Spleen (tissue), 7 donors: Measurements from ENCODE around the gene OBP2A.

Source experiments
- CTCF ChIP-seq, 11 experiments: fragments of 200-600 bp in 7 of 11; fragments of 450-650 bp in 4 of 11; sonication (generic) in 4 of 11; IDR thresholded peaks in 8 of 11; conservative IDR thresholded peaks in 3 of 11; 1 replicate in 7 of 11; 2 replicates in 4 of 11; pipeline versions ENCODE4 v1.4.0 to v1.8.0; 2016 to 2021; ENCODE audit warnings: antibody characterized with exemption in 11 of 11, inconsistent platforms in 4 of 11, mild to moderate bottlenecking in 1 of 11
- POLR2AphosphoS5 ChIP-seq, 3 donors: sonication (generic); formaldehyde crosslinking; IDR thresholded peaks; one replicate each; pipeline ENCODE4 v1.5.1; 2017; ENCODE audit warnings: antibody characterized with exemption in 3 of 3
- donor health status: DM: no; HTN: no; CAD: no; lungs with moderate emphysema.
- donor health status: DM: no; HTN: no; CAD: no.
- donor health status: DM: no; HTN: no; CAD: no.

DNA sequence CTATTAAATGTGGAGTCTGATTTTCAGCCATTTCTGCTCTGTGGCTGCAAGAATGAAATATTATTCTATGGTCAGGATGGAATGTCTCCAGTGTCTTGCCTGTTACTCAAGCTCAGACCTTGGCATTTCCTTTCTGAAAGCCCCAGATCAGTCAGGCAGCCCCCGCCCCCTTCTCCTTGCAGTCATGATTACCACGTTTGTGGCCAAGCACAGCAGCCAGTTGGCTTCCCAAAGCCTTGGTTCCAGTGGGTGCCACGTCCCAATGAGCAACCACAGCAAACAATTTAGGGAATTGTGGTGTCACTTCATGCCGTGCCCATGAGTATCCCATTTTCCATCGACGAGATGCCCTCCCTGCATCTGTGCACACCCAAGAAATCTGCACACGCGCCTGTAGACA is 9.7 kb upstream of the OBP2A start:
- TF ChIP-seq CTCF (IDR thresholded peaks at IDR 0.05 in 8 of 11, conservative IDR thresholded peaks at IDR 0.05 in 3 of 11) (no peak), POLR2AphosphoS5 (IDR thresholded peaks at IDR 0.05) (no peak)
